HG03066 (cell line): ENCODE measurements around the gene TPSB2.
"Not testable (repeated sequence)": the region's sequence is repeated elsewhere in the genome, so short reads cannot be mapped to it uniquely, and the experiment has no call there.

Experiments used
- ATAC-seq: cut with Tn5 transposase; IDR thresholded peaks from one replicate; pipeline ENCODE4 v1.9.1; 2021; ENCODE audit warnings: low read depth; ENCODE audit not compliant: unreplicated experiment

The TPSB2 gene

GRCh38 chr16:1243907-1244850 lies 14.2 kb upstream of the TPSB2 start:
- not testable (repeated sequence) for ATAC-seq

DNA sequence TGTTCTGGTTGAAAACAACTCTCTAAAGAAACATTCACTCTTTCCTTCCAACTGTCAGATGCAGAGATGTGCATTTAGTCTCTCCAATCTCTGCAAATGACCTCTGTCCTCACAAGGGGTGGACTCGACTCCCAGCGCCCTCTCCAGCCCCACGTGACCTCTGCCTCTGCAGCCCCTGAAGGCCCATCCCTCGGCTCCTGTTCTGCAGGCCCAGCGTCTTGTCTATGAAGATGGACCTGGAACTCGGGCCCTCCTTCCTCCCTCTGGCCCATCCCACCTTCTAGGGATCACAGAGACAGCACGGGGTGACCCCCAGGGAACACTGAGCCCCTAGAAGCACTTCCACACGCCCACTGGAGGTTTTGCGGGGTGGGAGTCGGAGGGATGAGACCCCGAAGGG lies 13.4 kb upstream of the TPSB2 start:
- ATAC-seq = not testable (repeated sequence)

- not testable (repeated sequence) for ATAC-seq
Measured at GRCh38 chr16:1241081-1241480, 11.1 kb upstream of the TPSB2 start.

- ATAC-seq = not testable (repeated sequence)
Measured at GRCh38 chr16:1240436-1240835, 10.5 kb upstream of the TPSB2 start, which contains the start of gene TPSAB1. TPSAB1 (plus strand) TSS chr16:1240705; CDS start chr16:1240939, 234 bp downstream.

- not testable (repeated sequence) for ATAC-seq
Measured at GRCh38 chr16:1239575-1239974, 9.6 kb upstream of the TPSB2 start.

DNA sequence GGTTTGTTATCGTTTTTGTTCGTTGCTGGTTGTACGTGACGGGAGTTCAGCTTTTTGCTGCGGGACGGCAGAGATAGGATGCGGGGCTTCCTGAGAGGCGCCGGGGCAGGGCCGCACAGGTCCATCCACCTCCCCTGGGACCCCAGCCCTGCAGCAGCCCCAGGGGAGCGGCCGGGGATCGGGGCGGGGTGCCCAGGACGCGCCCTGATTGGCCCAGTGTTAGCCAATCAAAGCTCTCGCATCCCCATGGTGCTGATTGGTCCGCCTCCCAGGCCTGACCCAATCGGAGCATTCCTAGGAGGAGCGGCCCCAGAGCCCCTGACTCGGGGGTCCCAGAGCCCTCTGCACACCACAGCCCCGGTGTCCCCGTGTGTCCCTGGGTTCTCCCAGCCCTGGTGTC lies 8.9 kb upstream of the TPSB2 start:
- not testable (repeated sequence) for ATAC-seq

DNA sequence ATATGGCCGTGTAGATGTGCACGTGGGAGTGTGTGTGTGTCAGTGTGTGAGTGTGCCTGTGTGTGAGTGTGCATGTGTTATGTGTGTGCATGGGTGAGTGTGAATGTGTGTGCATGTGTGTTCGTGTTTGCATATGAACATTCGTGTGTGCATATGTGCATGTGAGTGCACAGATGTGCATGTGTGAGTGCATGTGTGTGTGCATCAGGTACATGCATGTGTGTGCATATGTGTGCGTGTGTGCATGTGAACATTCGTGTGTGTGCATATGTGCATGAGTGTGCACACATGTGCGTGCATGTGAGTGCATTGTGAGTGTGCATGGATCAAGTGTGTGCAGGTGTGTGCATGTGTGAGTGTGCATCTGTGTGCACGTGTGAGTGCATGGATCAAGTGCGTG lies 8.0 kb upstream of the TPSB2 start:
- ATAC-seq = no peak

GRCh38 chr16:1236659-1237058 lies 6.7 kb upstream of the TPSB2 start:
- ATAC-seq = not testable (repeated sequence)

GRCh38 chr16:1232049-1232748 lies 2.2 kb upstream of the TPSB2 start:
- ATAC-seq = not testable (repeated sequence)

- ATAC-seq = not testable (repeated sequence)
Measured at GRCh38 chr16:1231301-1231700, 1.3 kb upstream of the TPSB2 start.

DNA sequence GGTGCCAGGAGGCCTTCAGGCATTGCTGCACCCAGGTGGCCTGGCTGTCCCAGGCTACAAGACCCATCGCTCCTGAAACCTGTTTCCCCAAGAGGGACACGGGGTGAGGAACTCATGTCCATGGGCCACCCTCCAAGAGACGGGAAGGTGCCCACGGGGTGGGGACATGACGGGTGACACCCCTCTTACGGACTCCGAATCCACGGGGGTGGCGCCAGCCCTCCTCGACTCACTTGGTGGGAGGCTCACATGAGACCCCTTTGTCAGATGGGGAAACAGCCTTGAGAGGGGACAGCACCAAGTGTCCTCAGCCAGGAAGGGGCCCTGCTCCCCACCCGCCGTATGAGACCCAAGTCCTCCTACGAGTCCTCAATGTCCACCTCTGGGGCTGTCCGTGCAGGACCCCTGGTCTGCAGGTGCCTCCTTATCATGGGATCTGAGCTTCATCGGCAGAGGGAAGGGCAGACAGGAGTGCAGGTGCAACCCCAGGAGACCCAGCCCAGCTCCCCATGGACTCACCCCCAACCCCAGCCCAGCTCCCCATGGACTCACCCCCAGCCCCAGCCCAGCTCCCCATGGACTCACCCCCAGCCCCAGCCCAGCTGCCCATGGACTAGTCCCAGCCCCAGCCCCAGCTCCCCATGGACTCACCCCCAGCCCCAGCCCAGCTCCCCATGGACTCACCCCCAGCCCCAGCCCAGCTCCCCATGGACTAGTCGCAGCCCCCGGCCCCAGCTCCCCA lies 658 bp upstream of the TPSB2 start:
- ATAC-seq = not testable (repeated sequence)

- ATAC-seq = not testable (repeated sequence)
Measured at GRCh38 chr16:1229476-1229875, 508 bp downstream of the TPSB2 start.

DNA sequence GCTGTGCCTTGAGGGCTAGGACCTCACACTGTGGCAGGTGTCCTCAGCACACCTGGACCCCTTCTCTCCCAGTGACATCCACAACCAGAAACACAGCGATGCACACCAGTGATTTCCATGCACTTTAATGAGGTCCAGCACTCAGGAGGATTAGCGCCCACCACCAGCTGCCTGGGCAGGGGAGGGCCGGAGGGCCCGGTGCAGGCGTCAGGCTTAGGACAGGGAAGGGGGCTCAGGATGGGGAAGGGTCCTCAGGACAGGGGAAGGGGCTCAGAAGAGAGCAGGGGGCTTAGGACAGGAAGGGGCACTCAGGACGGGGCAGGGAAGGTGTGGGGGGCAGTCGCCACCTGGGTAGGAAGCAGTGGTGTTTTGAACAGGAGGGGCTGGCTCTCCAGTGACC lies 1.8 kb downstream of the TPSB2 start:
- not testable (repeated sequence) for ATAC-seq

DNA sequence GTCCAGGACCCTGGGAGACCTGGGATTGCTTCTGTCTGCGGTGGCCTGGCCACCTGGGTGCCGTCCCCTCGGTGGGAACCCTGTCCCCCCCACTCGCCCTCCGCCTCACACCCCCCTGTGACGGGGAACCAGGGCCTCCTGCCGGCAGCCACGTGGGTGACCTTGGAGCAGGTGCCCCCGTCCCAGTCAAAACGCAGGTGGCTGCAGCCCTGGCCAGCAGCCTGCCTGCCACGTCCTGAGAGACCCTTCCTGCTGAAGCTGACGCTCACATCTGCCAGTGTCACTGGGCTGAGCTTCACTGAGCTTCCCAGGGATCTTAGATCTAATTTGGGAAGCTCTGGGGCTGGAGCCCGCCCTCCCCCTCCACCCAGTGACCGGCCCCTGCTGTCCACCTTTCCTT lies 3.3 kb downstream of the TPSB2 start:
- ATAC-seq = not testable (repeated sequence)

GRCh38 chr16:1225728-1226311 lies 4.2 kb downstream of the TPSB2 start:
- ATAC-seq = not testable (repeated sequence)

DNA sequence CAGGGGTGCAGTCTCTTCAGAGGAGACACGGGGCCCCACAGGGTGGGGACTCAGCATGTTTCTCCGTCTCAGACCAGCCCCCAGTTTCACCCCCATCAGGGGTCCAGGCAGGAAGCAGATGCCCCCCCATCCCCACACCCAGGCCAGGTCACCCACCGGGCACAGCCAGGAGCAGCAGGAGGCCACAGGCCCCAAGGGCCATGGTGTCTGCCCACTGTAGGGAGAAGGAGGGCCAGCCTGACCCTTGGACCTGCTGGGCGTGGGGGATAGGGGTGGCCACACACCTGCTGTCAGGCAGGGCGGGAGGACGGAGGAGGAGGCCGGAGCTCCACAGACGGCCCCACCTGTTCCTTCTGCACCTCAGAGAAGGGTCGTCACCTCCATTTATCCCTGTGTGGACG lies 4.9 kb downstream of the TPSB2 start, which contains the start of gene TPSG1:
TSS of gene TPSG1 (minus strand) at position 218 of the 401 bp plus-strand sequence. CDS start at position 202, 16 bp downstream.
- ATAC-seq = no peak

GRCh38 chr16:1224558-1224957 lies 5.4 kb downstream of the TPSB2 start:
- ATAC-seq = no peak

DNA sequence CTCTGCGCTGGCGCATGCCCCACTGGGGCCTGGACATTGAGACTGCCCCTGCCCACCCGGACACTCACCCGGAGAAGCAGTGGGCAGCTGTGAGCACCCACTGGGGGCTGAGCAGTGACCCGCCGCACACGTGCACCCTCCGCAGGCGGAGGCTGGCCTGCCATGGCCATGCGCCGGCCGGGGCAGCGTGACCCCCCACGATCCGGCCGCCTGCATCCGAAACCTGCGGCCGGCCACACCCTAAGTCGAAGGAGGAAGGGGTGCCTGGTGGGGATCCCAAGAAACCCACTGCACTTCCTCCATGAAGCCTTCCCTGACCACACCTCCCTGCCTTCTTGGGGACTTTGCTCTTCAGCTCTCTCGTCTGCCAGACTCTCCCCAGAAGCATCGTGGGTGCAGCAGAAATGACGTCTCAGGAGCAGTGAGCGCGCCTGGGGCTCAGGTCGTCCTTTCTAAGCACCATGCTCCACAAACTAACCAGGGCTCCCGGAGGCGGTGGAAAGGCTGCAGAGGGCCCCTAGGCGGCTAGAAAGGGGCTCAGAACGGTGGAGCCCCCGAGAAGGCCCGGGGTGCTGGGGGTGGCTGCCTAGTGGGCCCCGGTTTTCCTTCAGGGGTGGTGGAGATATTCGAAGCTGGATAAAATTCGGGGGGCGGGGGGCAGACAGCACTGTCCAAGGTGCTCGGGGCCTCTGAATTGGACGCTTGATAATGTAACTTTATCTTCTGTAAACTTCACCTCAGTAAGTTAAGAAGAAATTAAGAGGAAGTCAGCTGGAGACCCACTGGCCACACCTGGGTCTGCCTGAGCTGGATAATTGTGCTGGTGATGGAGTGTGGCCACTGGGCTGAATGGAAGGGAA lies 6.4 kb downstream of the TPSB2 start:
- no peak for ATAC-seq
